Fibroblast of lung (primary cell): ENCODE measurements around the gene RITA1. TPM values are rescaled to one million over a fixed set of nuclear protein-coding genes. Genes with fewer than 3 reads are reported as not detected.

Experiments
- DNase-seq, 2 donors: peaks; one replicate each; pipeline versions ENCODE4 v3.0.0 to v3.0.0-alpha.2; 2010; ENCODE audit warnings: low read depth in 2 of 2
- H2AFZ ChIP-seq: 2 replicates; pipeline ENCODE4 v1.5.1; 2012; ENCODE audit warnings: low read length, control low read depth, inconsistent platforms
- H3K27ac ChIP-seq: 2 replicates; pipeline ENCODE4 v1.5.1; 2011; ENCODE audit warnings: low read length, control low read depth; ENCODE audit not compliant: insufficient read depth
- H3K27me3 ChIP-seq: 2 replicates; pipeline ENCODE4 v1.5.1; 2011; ENCODE audit warnings: mild to moderate bottlenecking, low read length; ENCODE audit not compliant: control insufficient read depth, insufficient read depth
- H3K36me3 ChIP-seq: 2 replicates; pipeline ENCODE4 v1.5.1; 2011; ENCODE audit warnings: low read length; ENCODE audit not compliant: control insufficient read depth, insufficient read depth
- H3K4me1 ChIP-seq: 2 replicates; pipeline ENCODE4 v1.5.1; 2011; ENCODE audit warnings: low read length; ENCODE audit not compliant: control insufficient read depth, insufficient read depth; ENCODE audit errors: extremely low read depth
- H3K4me2 ChIP-seq: 2 replicates; pipeline ENCODE4 v1.5.1; 2011; ENCODE audit warnings: low read length, control low read depth; ENCODE audit not compliant: insufficient read depth; ENCODE audit errors: extremely low read depth
- H3K4me3 ChIP-seq, 4 experiments: fragments of 200-600 bp in 1 of 4; sonication (generic) in 1 of 4; replicated peaks in 1 of 4; 2 replicates each; pipeline ENCODE4 v1.5.1; 2011 to 2016; ENCODE audit warnings: low read length in 4 of 4, low read depth in 3 of 4, mild to moderate bottlenecking in 3 of 4, control low read depth in 2 of 4, inconsistent platforms in 1 of 4, mixed read lengths in 1 of 4; ENCODE audit not compliant: insufficient read depth in 1 of 4; ENCODE audit errors: control extremely low read depth in 1 of 4
- H3K79me2 ChIP-seq: 2 replicates; pipeline ENCODE4 v1.5.1; 2012; ENCODE audit warnings: mild to moderate bottlenecking, low read length, inconsistent platforms; ENCODE audit not compliant: control insufficient read depth, insufficient read depth
- H3K9ac ChIP-seq: 2 replicates; pipeline ENCODE4 v1.5.1; 2011; ENCODE audit warnings: mild to moderate bottlenecking, low read length, control low read depth; ENCODE audit not compliant: insufficient read depth
- H3K9me3 ChIP-seq: 2 replicates; pipeline ENCODE4 v1.5.1; 2012; ENCODE audit warnings: low read depth, low read length; ENCODE audit not compliant: control insufficient read depth, insufficient read depth
- H4K20me1 ChIP-seq: 2 replicates; pipeline ENCODE4 v1.5.1; 2011; ENCODE audit warnings: low read length; ENCODE audit not compliant: control insufficient read depth, insufficient read depth; ENCODE audit errors: extremely low read depth
- CTCF ChIP-seq, 2 donors: IDR thresholded peaks in 1 of 2; conservative IDR thresholded peaks in 1 of 2; 1 replicate in 1 of 2; 2 replicates in 1 of 2; pipeline ENCODE4 v1.5.1; 2011 to 2012; ENCODE audit warnings: low read length in 2 of 2, control low read depth in 1 of 2, inconsistent platforms in 1 of 2, low read depth in 1 of 2, mild to moderate bottlenecking in 1 of 2
- EZH2 ChIP-seq: IDR thresholded peaks from 2 replicates; pipeline ENCODE4 v1.5.1; 2012; ENCODE audit warnings: low read length, control low read depth, mild to moderate bottlenecking; ENCODE audit errors: missing control alignments
- polyA plus RNA-seq, 2 donors: library from polyadenylated mRNA; depleted of rRNA in 1 of 2; stranded (reverse) in 1 of 2; unstranded in 1 of 2; fragments of >200 nt; gene quantifications; 2 replicates each; pipeline ENCODE4 v1.2.1, GENCODE V29; 2011 to 2012; ENCODE audit warnings: missing spikeins in 1 of 2
- total RNA-seq: library from RNA; depleted of rRNA; stranded (reverse); fragments of >200 nt; gene quantifications from 2 replicates; pipeline ENCODE4 v1.2.1, GENCODE V29; 2014

Gene RITA1
- total and polyA plus RNA-seq, 2 donors (not counting 1 experiment from before 2014, with no cell fraction given), result 8.7 to 11.6 TPM

GRCh38 chr12:113136990-113137511 lies 48.5 kb upstream of the RITA1 start:
- Histone ChIP-seq H3K27me3 (no peaks in the 10 kb centered on the region), H3K36me3 (no peaks in the 10 kb centered on the region), H3K4me2 (no peak overlapping the region), H3K79me2 (no peaks in the 10 kb centered on the region), H3K9ac (no peak overlapping the region), H3K4me3 (no peak overlapping the region), H3K27ac (no peak overlapping the region), H4K20me1 (no peaks in the 10 kb centered on the region), H3K4me1 (no peaks in the 10 kb centered on the region), H2AFZ (no peak overlapping the region), H3K9me3 (no peaks in the 10 kb centered on the region)
- TF ChIP-seq CTCF (conservative IDR thresholded peaks at IDR 0.05 in 1 of 2, IDR thresholded peaks at IDR 0.05 in 1 of 2; ENCODE audit: low read depth in 1 of 2, low read length in 2 of 2) (no peak), EZH2 (no peak)
- DNase-seq, result no peak

- H3K4me1 ChIP-seq, result no peaks in the 10 kb centered on the region
- no peaks in the 10 kb centered on the region for H3K9me3 ChIP-seq
- H2AFZ ChIP-seq, result no peak overlapping the region
- H3K4me2 ChIP-seq, result no peak overlapping the region
- no peaks in the 10 kb centered on the region for H3K27me3 ChIP-seq
- no peak for DNase-seq
- no peaks in the 10 kb centered on the region for H4K20me1 ChIP-seq
- no peak overlapping the region for H3K27ac ChIP-seq
- no peaks in the 10 kb centered on the region for H3K79me2 ChIP-seq
- no peak overlapping the region for H3K4me3 ChIP-seq
- no peak overlapping the region for H3K9ac ChIP-seq
- H3K36me3 ChIP-seq, result no peaks in the 10 kb centered on the region
- TF ChIP-seq CTCF (conservative IDR thresholded peaks at IDR 0.05 in 1 of 2, IDR thresholded peaks at IDR 0.05 in 1 of 2; ENCODE audit: low read depth in 1 of 2, low read length in 2 of 2), result no peak
- no peak for TF ChIP-seq EZH2
Measured at GRCh38 chr12:113137861-113138783, 47.4 kb upstream of the RITA1 start.

GRCh38 chr12:113138826-113139225 lies 46.7 kb upstream of the RITA1 start:
- H3K36me3 ChIP-seq, result no peaks in the 10 kb centered on the region
- no peak for DNase-seq
- H3K9me3 ChIP-seq, result no peaks in the 10 kb centered on the region
- H3K4me2 ChIP-seq, result no peak overlapping the region
- H3K4me3 ChIP-seq, result no peak overlapping the region
- H3K9ac ChIP-seq, result no peak overlapping the region
- H3K27me3 ChIP-seq, result no peaks in the 10 kb centered on the region
- no peaks in the 10 kb centered on the region for H3K79me2 ChIP-seq
- no peak overlapping the region for H3K27ac ChIP-seq
- TF ChIP-seq EZH2 (no peak), CTCF (conservative IDR thresholded peaks at IDR 0.05 in 1 of 2, IDR thresholded peaks at IDR 0.05 in 1 of 2; ENCODE audit: low read depth in 1 of 2, low read length in 2 of 2) (no peak)
- no peak overlapping the region for H2AFZ ChIP-seq
- H4K20me1 ChIP-seq, result no peaks in the 10 kb centered on the region
- H3K4me1 ChIP-seq, result no peaks in the 10 kb centered on the region
